ENCODE measurements around the gene GALNT4.

The GALNT4 gene

GRCh38 chr12:89474615-89475014 lies 50.0 kb downstream of the GALNT4 start:
- TF ChIP-seq CTCF (IDR thresholded peaks at IDR 0.05; ENCODE audit: low read depth, low read length), result no peak
- no peak overlapping the region for H3K4me3 ChIP-seq (ENCODE audit: low read depth, low read length)
